Body of pancreas (tissue), 4 donors: ENCODE measurements around the gene NDUFAF4. TPM values are rescaled to one million over a fixed set of nuclear protein-coding genes. Genes with fewer than 3 reads are reported as not detected.
"Not testable (repeated sequence)": the region's sequence is repeated elsewhere in the genome, so short reads cannot be mapped to it uniquely, and the experiment has no call there.

Experiments used
- ATAC-seq: fragments of 150-250 bp; one replicate; pipeline ENCODE4 v1.9.1; 2016
- DNase-seq, 4 donors: peaks; one replicate each; pipeline ENCODE4 v3.0.0-alpha.2; 2019
- H3K27ac ChIP-seq, 4 donors: fragments of 200-600 bp; sonication (generic); 1 replicate in 3 of 4; 2 replicates in 1 of 4; pipeline versions ENCODE4 v1.5.1 to v1.6.1; 2016 to 2019; ENCODE audit warnings: mild to moderate bottlenecking in 1 of 4, mixed read lengths in 1 of 4, moderate library complexity in 1 of 4
- H3K27me3 ChIP-seq, 2 donors: fragments of 200-600 bp; sonication (generic); one replicate each; pipeline ENCODE4 v1.6.0; 2016; ENCODE audit warnings: mild to moderate bottlenecking in 1 of 2
- H3K36me3 ChIP-seq, 2 donors: fragments of 200-600 bp; sonication (generic); replicated peaks in 1 of 2; 2 replicates each; pipeline ENCODE4 v1.5.1; 2016; ENCODE audit warnings: low read depth in 2 of 2; ENCODE audit not compliant: insufficient read depth in 1 of 2
- H3K4me1 ChIP-seq: fragments of 200-600 bp; sonication (generic); one replicate; pipeline ENCODE4 v1.6.0; 2016
- H3K4me3 ChIP-seq, 2 donors: fragments of 200-600 bp; sonication (generic); 1 replicate in 1 of 2; 2 replicates in 1 of 2; pipeline ENCODE4 v1.5.1; 2016 to 2019
- H3K9me3 ChIP-seq, 3 donors: fragments of 200-600 bp; sonication (generic); 1 replicate in 2 of 3; 2 replicates in 1 of 3; pipeline ENCODE4 v1.5.1; 2016
- POLR2A ChIP-seq, 3 donors: fragments of 450-650 bp; IDR thresholded peaks; one replicate each; pipeline ENCODE4 v1.6.1; 2016; ENCODE audit warnings: antibody characterized with exemption in 3 of 3, mild to moderate bottlenecking in 2 of 3
- WGBS, 2 donors: methylation state at CpG; one replicate each; pipeline ENCODE4 v1.1.5; 2017; 5-methylcytosine and 5-hydroxymethylcytosine counted together
- intact Hi-C: fragments of 100-400 bp; cut with DNase I; formaldehyde crosslinking; loops from one replicate; pipeline ENCODE4 v1.15.1; 2023
- total RNA-seq, 2 donors: library from RNA; depleted of rRNA; stranded (reverse); fragments of >200 nt; gene quantifications; one replicate each; pipeline ENCODE4 v1.1.0, GENCODE V29; 2016
- TF ChIP-seq, protein P1 (sequence below), 7 experiments: fragments of 450-650 bp in 4 of 7; fragments of 200-600 bp in 3 of 7; sonication (generic) in 3 of 7; IDR thresholded peaks; one replicate each; pipeline ENCODE4 v1.5.1; 2016 to 2019; ENCODE audit warnings: antibody characterized with exemption in 7 of 7

Gene NDUFAF4
- total RNA-seq, 2 donors from 2014 or later, result 6.2 to 42.2 TPM

DNA sequence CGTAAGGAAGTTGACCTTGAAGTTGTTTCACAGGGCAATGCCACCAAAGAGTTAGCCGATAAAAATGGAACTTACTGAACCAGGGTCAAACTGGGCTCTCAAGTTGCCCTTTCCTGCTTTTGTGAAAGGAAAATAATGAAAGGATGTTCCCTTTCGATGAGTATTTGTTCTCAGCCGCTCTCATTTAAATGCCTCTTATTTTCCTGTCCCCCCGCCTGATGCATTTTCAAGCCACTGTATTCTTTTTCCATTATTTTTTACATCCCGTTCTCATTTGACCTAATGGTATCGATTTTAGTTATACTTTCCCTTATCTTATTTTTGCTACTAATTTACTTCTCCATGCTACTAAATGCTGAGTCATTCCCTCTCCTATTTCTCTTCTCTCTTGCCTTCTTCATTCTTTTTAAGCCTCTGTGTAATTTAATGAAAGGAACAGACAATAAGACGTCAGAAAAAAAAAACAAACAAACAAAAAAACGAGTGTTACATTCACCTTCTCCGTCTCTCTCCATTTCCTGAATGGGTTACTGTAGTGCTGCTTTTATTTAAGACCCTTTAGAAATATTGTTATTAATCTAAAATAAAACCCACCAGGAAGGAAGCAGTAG is 655 bp upstream of the NDUFAF4 start:
- Histone ChIP-seq H3K36me3 (peaks cover 0 to 3% of the 10 kb centered on the region in 2 donors), H3K9me3 (no peaks in the 10 kb centered on the region), H3K27ac (peak overlapping the region; percentile 82 to 97 (median 92)), H3K4me1 (peaks cover 25% of the 10 kb centered on the region), H3K27me3 (no peaks in the 10 kb centered on the region), H3K4me3 (peak overlapping the region in 1 of 2 donors; percentile 93)
- WGBS, 2 donors, result 1 to 3% methylated on average over 10 of the region's 10 CpGs
- intact Hi-C loops, result no loop called here
- TF ChIP-seq, protein P1, sequence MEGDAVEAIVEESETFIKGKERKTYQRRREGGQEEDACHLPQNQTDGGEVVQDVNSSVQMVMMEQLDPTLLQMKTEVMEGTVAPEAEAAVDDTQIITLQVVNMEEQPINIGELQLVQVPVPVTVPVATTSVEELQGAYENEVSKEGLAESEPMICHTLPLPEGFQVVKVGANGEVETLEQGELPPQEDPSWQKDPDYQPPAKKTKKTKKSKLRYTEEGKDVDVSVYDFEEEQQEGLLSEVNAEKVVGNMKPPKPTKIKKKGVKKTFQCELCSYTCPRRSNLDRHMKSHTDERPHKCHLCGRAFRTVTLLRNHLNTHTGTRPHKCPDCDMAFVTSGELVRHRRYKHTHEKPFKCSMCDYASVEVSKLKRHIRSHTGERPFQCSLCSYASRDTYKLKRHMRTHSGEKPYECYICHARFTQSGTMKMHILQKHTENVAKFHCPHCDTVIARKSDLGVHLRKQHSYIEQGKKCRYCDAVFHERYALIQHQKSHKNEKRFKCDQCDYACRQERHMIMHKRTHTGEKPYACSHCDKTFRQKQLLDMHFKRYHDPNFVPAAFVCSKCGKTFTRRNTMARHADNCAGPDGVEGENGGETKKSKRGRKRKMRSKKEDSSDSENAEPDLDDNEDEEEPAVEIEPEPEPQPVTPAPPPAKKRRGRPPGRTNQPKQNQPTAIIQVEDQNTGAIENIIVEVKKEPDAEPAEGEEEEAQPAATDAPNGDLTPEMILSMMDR (IDR thresholded peaks at IDR 0.05), result no peak
- no peak for TF ChIP-seq POLR2A (IDR thresholded peaks at IDR 0.05)
- ATAC-seq (no peak), DNase-seq (no peak)

DNA sequence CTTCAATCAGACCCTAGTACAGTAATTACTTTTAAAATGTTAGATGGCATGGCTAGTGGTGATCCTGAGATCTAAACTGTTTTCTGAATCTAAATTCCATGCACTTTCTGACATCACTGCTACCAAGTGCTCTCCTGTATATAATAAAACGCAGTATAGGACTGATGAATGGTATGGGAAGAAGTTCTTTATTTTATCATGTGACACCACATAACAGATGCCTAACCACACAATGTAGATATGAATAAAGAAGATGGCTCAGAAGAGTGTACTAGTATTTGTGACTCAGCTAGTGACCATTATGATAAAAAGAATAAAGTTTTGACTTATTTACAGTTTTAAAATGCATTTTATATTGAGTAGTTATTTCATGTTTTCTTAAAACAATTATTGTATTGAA is 8.5 kb downstream of the NDUFAF4 start:
- Histone ChIP-seq H3K27ac (no peak overlapping the region), H3K4me3 (no peak overlapping the region), H3K27me3 (no peaks in the 10 kb centered on the region), H3K36me3 (peaks cover 5 to 9% of the 10 kb centered on the region in 2 donors), H3K4me1 (no peaks in the 10 kb centered on the region), H3K9me3 (no peaks in the 10 kb centered on the region)
- ATAC-seq, result no peak
- intact Hi-C loops, result no loop called here
- TF ChIP-seq, protein P1 (IDR thresholded peaks at IDR 0.05), result no peak
- TF ChIP-seq POLR2A (IDR thresholded peaks at IDR 0.05), result no peak
- WGBS, 2 donors, result 0 to 7% methylated on average over 1 of the region's 1 CpG
- DNase-seq, result no peak

DNA sequence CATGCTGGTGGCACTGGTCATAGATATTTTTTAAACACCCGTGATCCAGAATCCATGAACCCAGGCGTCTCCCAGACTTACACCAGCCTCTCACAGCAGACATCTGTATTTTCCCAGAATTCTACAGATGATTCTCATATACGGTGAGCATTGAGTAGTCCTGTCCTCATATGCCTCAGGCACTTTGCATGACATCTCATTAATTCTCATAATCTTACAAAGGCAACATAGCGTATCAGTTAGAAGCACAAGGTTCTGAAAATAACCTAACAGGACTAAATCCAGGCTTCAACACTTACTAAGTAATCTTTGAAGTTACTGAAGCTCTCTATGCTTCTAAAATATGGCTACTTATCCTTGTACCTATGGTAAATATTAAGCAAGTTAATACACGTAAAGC is 8.9 kb downstream of the NDUFAF4 start:
- WGBS, 2 donors, result 60 to 66% methylated on average over 5 of the region's 5 CpGs

DNA sequence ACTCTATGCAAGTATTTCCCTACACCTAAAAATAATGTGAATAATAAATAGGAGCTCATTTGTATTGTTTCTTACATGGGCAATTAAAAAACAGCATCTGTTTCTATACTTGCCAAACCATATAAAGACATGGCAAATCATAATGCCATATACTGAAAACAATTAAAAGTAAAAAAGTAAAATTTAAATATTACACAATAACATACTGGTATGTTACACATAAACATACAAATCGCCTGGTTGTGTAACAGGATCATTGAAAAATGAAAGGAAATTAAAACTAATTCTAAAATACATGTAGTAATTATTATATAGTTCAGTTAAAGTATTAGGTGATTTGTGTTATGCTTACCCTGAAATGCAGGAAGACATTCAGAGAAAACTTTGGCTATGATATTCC is 11.2 kb downstream of the NDUFAF4 start:
- peaks cover 2 to 9% of the 10 kb centered on the region in 2 donors for H3K36me3 ChIP-seq
- no peaks in the 10 kb centered on the region for H3K27me3 ChIP-seq
- 69 to 74% methylated on average over 1 of the region's 1 CpG for WGBS, 2 donors
- H3K27ac ChIP-seq, result no peak overlapping the region
- no peaks in the 10 kb centered on the region for H3K9me3 ChIP-seq
- H3K4me1 ChIP-seq, result no peaks in the 10 kb centered on the region
- TF ChIP-seq, protein P1 (IDR thresholded peaks at IDR 0.05), result no peak
- TF ChIP-seq POLR2A (IDR thresholded peaks at IDR 0.05), result no peak
- no peak for DNase-seq
- intact Hi-C loops, result no loop called here
- H3K4me3 ChIP-seq, result no peak overlapping the region
- no peak for ATAC-seq

More for the DNA sequence above, 8.9 kb downstream of the NDUFAF4 start:
- TF ChIP-seq, protein P1 (IDR thresholded peaks at IDR 0.05), result no peak
- no peak for TF ChIP-seq POLR2A (IDR thresholded peaks at IDR 0.05)
- intact Hi-C loops, result no loop called here
- H3K27ac ChIP-seq, result no peak overlapping the region
- H3K4me1 ChIP-seq, result no peaks in the 10 kb centered on the region
- DNase-seq, result no peak
- H3K36me3 ChIP-seq, result peaks cover 3 to 9% of the 10 kb centered on the region in 2 donors
- no peaks in the 10 kb centered on the region for H3K27me3 ChIP-seq
- ATAC-seq, result no peak
- no peak overlapping the region for H3K4me3 ChIP-seq
- H3K9me3 ChIP-seq, result no peaks in the 10 kb centered on the region

DNA sequence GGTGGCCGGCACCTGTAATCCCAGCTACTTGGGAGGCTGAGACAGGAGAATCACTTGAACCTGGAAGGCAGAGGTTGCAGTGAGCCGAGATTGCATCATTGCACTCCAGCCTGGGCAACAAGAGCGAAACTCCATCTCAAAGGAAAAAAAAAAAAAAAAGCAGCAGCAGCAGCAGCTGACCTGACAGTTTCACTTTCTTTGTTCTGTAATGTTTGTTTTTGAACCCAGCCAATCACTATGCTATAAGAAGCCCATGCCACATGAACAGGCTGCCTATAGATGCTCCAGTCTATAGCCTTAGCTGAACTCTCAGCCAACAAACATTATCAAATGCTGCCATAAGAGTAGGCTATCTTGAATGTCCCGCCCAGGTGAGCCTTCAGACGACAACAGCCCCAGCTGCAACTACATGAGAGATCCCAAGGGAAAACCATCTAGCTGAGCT is 12.5 kb downstream of the NDUFAF4 start:
- intact Hi-C loops, H3K27ac ChIP-seq, H3K4me1 ChIP-seq, H3K27me3 ChIP-seq, ATAC-seq, H3K36me3 ChIP-seq, H3K9me3 ChIP-seq, H3K4me3 ChIP-seq: not testable (repeated sequence)
- peak in 1 of 4 donors; percentile 7 for DNase-seq
- WGBS, 2 donors, result 55 to 57% methylated on average over 5 of the region's 5 CpGs
